MCF 10A (cell line): Measurements from ENCODE around the gene CLASRP. TPM values are rescaled to one million over a fixed set of nuclear protein-coding genes. Genes with fewer than 3 reads are reported as not detected.

Source experiments
- BruUV-seq: library from RNA; stranded (reverse); fragments of 400-500 nt; replicated peaks from 2 replicates; lab custom pipeline; 2021; lab: Mats Ljungman, UMichigan
- CTCF ChIA-PET: fragments of 300-600 bp; sonication (Branson Sonifier 250); formaldehyde crosslinking; extraction: SDS; loops from one replicate; lab custom pipeline; 2021; ENCODE audit warnings: antibody characterized with exemption, inconsistent platforms; lab: Yijun Ruan, JAX
- POLR2A ChIA-PET: fragments of 300-600, 350-650 bp; sonication (Branson Sonifier 250); formaldehyde crosslinking; extraction: SDS; loops from one replicate; lab custom pipeline; 2020; ENCODE audit warnings: antibody characterized with exemption, inconsistent platforms; lab: Yijun Ruan, JAX
- DNase-seq: peaks from one replicate; pipeline ENCODE4 v3.0.0-alpha.2; 2018; ENCODE audit not compliant: unreplicated experiment
- H3K27ac Mint-ChIP-seq: one replicate; pipeline ENCODE4 v1.8.0; 2022; ENCODE audit warnings: mild to moderate bottlenecking, low read depth, mixed read lengths; ENCODE audit not compliant: unreplicated experiment
- H3K27me3 Mint-ChIP-seq: one replicate; pipeline ENCODE4 v1.8.0; 2022; ENCODE audit warnings: mixed read lengths; ENCODE audit not compliant: insufficient read depth, unreplicated experiment
- H3K36me3 Mint-ChIP-seq: one replicate; pipeline ENCODE4 v1.8.0; 2022; ENCODE audit warnings: mild to moderate bottlenecking, moderate library complexity, mixed read lengths; ENCODE audit not compliant: insufficient read depth, unreplicated experiment
- H3K4me1 Mint-ChIP-seq: one replicate; pipeline ENCODE4 v1.8.0; 2022; ENCODE audit warnings: mixed read lengths; ENCODE audit not compliant: insufficient read depth, unreplicated experiment
- H3K4me3 Mint-ChIP-seq: one replicate; pipeline ENCODE4 v1.8.0; 2022; ENCODE audit warnings: mild to moderate bottlenecking, moderate library complexity, mixed read lengths; ENCODE audit not compliant: unreplicated experiment
- H3K9me3 Mint-ChIP-seq: one replicate; pipeline ENCODE4 v1.8.0; 2022; ENCODE audit warnings: mixed read lengths; ENCODE audit not compliant: unreplicated experiment
- CTCF ChIP-seq: fragments of 200-600 bp; IDR thresholded peaks from one replicate; pipeline ENCODE4 v1.8.0; 2022; ENCODE audit warnings: antibody characterized with exemption, mild to moderate bottlenecking; ENCODE audit not compliant: unreplicated experiment
- intact Hi-C: fragments of 100-400 bp; cut with micrococcal nuclease; formaldehyde crosslinking; loops from 2 replicates; pipeline ENCODE4 v1.14.1; 2022
- total RNA-seq: library from RNA; stranded (reverse); gene quantifications from 2 replicates; pipeline ENCODE4 v1.2.3, GENCODE V29; 2022

CLASRP gene
- total RNA-seq, 1 experiment from 2014 or later: 83.5 TPM

GRCh38 chr19:45095496-45096413 lies 56.9 kb downstream of the CLASRP start:
- Mint-ChIP-seq H3K4me3 (no peak overlapping the region), H3K36me3 (peaks cover 19% of the 10 kb centered on the region), H3K27ac (peak overlapping the region; percentile 57), H3K4me1 (peaks cover 63% of the 10 kb centered on the region), H3K9me3 (no peaks in the 10 kb centered on the region), H3K27me3 (no peaks in the 10 kb centered on the region)
- ChIA-PET CTCF (interaction anchor here (0.6 kb wide), 1 partner anchor 45 kb away, joined by 3 read pairs; no protein-coding TSS in a partner anchor), POLR2A (interaction anchor here (1.3 kb wide), 1 partner anchor 8 kb away, joined by 3 read pairs; no protein-coding TSS in a partner anchor)
- no peak for TF ChIP-seq CTCF
- intact Hi-C loops: loop anchor here (10.0 kb wide), 2 partner anchors 149 to 239 kb away; partner anchors contain the start of gene EXOC3L2
- no TSS peak for BruUV-seq
- no peak for DNase-seq

DNA sequence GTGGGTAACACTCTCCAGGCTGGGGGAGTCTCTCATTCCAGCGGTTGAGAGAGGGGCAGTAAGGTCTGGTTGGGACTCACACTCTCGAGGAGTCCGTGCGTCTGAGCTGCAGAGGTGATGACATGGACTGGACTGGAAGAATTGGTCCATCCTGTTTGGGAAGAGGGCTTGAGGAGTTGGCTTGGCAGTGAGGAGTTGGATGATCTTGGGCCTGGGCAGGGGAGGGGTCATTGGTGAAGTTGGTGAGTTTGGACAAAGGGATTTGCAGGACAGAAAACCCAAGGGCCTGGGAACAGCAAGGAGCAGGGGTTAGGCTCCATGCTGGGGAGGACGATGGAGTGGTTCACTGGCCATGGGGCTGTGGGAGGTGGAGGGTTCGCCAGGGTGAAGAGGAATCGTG lies 57.9 kb downstream of the CLASRP start:
- Mint-ChIP-seq H3K27me3 (no peaks in the 10 kb centered on the region), H3K4me1 (peaks cover 58% of the 10 kb centered on the region), H3K27ac (peak overlapping the region; percentile 57), H3K4me3 (peak overlapping the region; percentile 11), H3K9me3 (no peaks in the 10 kb centered on the region), H3K36me3 (peaks cover 12% of the 10 kb centered on the region)
- CTCF ChIA-PET: no interaction called here
- TF ChIP-seq CTCF: no peak
- POLR2A ChIA-PET: no interaction called here
- intact Hi-C loops: loop anchor here (10.0 kb wide), 2 partner anchors 148 to 238 kb away; partner anchors contain the start of gene EXOC3L2
- no TSS peak for BruUV-seq
- DNase-seq: no peak

DNA sequence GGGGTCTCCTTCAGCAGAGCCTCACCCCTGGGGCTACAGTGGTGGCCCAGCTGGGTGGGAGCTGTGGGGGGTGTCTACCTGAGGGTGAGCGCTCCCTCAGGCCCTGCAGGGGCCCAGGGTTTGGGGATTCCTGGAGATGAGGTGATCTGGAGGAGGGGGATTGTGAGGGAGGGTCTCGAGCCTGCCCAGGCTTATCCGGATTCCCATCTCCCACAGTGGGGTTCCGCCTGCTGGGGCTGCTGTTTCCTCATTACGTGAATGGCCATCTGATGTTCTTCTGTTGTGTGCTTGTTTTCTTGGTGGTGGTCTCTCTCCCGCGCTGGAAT lies 58.6 kb downstream of the CLASRP start:
- Mint-ChIP-seq H3K36me3 (peaks cover 5% of the 10 kb centered on the region), H3K9me3 (no peaks in the 10 kb centered on the region), H3K27ac (no peak overlapping the region), H3K4me1 (peaks cover 58% of the 10 kb centered on the region), H3K4me3 (peak overlapping the region; percentile 50), H3K27me3 (no peaks in the 10 kb centered on the region)
- POLR2A ChIA-PET: no interaction called here
- CTCF ChIA-PET: interaction anchor here (0.9 to 1.5 kb wide), 3 partner anchors 11 to 242 kb away, joined by 3 to 8 read pairs (median 4); no protein-coding TSS in a partner anchor
- TF ChIP-seq CTCF: no peak
- BruUV-seq: no TSS peak
- intact Hi-C loops: loop anchor here (10.0 kb wide), 2 partner anchors 147 to 237 kb away; partner anchors contain the start of gene EXOC3L2
- DNase-seq: no peak
